SW 1271 (cell line): Measurements from ENCODE around the gene CABYR.

Source experiments
- DNase-seq, 2 experiments: peaks; one replicate each; lab custom pipeline; 2025; lab: John Stamatoyannopoulos, UW

The CABYR gene

GRCh38 chr18:24138789-24139616 lies at the start of gene CABYR:
CABYR (plus strand) TSS chr18:24139062; CDS start chr18:24143115, 4,053 bp downstream.
- DNase-seq = peak; percentile 55 to 73

- DNase-seq = no peak
These were observed 49.8 kb upstream of the CABYR start for GRCh38 chr18:24089076-24089475.

- no peak for DNase-seq
These were observed 49.1 kb upstream of the CABYR start for GRCh38 chr18:24089515-24090337.

- DNase-seq = no peak
These were observed 48.0 kb upstream of the CABYR start for GRCh38 chr18:24090876-24091275.

GRCh38 chr18:24094561-24094960 lies 44.3 kb upstream of the CABYR start:
- DNase-seq = no peak

GRCh38 chr18:24095976-24096375 lies 42.9 kb upstream of the CABYR start:
- DNase-seq = no peak

- DNase-seq = no peak
These were observed 35.4 kb upstream of the CABYR start for GRCh38 chr18:24103320-24104021.

- DNase-seq = no peak
These were observed 34.4 kb upstream of the CABYR start for GRCh38 chr18:24104486-24104885.

- DNase-seq = no peak
These were observed 30.2 kb upstream of the CABYR start for GRCh38 chr18:24108641-24109040.

GRCh38 chr18:24111936-24112335 lies 26.9 kb upstream of the CABYR start:
- no peak for DNase-seq

GRCh38 chr18:24112464-24112863 lies 26.4 kb upstream of the CABYR start:
- no peak for DNase-seq

- no peak for DNase-seq
These were observed 25.8 kb upstream of the CABYR start for GRCh38 chr18:24112874-24113615.

- DNase-seq = no peak
These were observed 23.8 kb upstream of the CABYR start for GRCh38 chr18:24114924-24115549.

- no peak for DNase-seq
These were observed 23.2 kb upstream of the CABYR start for GRCh38 chr18:24115628-24116027.

GRCh38 chr18:24118750-24119577 lies 19.9 kb upstream of the CABYR start:
- DNase-seq = peak; percentile 4 to 69

GRCh38 chr18:24120676-24121075 lies 18.2 kb upstream of the CABYR start:
- no peak for DNase-seq

GRCh38 chr18:24121625-24122024 lies 17.2 kb upstream of the CABYR start:
- DNase-seq = no peak

- DNase-seq = no peak
These were observed 12.5 kb upstream of the CABYR start for GRCh38 chr18:24126155-24126961.

- DNase-seq = no peak
These were observed 11.1 kb upstream of the CABYR start for GRCh38 chr18:24127735-24128134.

GRCh38 chr18:24128700-24129099 lies 10.2 kb upstream of the CABYR start:
- no peak for DNase-seq
